Esophagus muscularis mucosa (tissue), 4 donors: ENCODE measurements around the gene ALG12. TPM values are rescaled to one million over a fixed set of nuclear protein-coding genes. Genes with fewer than 3 reads are reported as not detected.
"Not testable (repeated sequence)": the region's sequence is repeated elsewhere in the genome, so short reads cannot be mapped to it uniquely, and the experiment has no call there.

Source experiments
- DNase-seq: peaks from one replicate; pipeline ENCODE4 v3.0.0-alpha.2; 2017; ENCODE audit errors: extremely low spot score
- H3K27ac ChIP-seq, 4 donors: fragments of 200-600 bp; sonication (generic); replicated peaks in 1 of 4; 1 replicate in 3 of 4; 2 replicates in 1 of 4; pipeline ENCODE4 v1.5.1; 2016 to 2019; ENCODE audit warnings: mild to moderate bottlenecking in 1 of 4
- H3K27me3 ChIP-seq, 4 donors: fragments of 200-600 bp; sonication (generic); one replicate each; pipeline versions ENCODE4 v1.5.1 to v1.6.0; 2016 to 2019
- H3K36me3 ChIP-seq, 4 donors: fragments of 200-600 bp; sonication (generic); one replicate each; pipeline ENCODE4 v1.5.1; 2016 to 2019
- H3K4me1 ChIP-seq, 4 donors: fragments of 200-600 bp; sonication (generic); one replicate each; pipeline ENCODE4 v1.5.1; 2016 to 2019
- H3K4me3 ChIP-seq, 4 donors: fragments of 200-600 bp; sonication (generic); 1 replicate in 2 of 4; 2 replicates in 2 of 4; pipeline ENCODE4 v1.5.1; 2016 to 2019; ENCODE audit warnings: mild to moderate bottlenecking in 4 of 4, moderate library complexity in 1 of 4
- H3K9me3 ChIP-seq, 4 donors: fragments of 200-600 bp; sonication (generic); 1 replicate in 3 of 4; 2 replicates in 1 of 4; pipeline ENCODE4 v1.5.1; 2016 to 2019
- CTCF ChIP-seq, 3 experiments: fragments of 200-600 bp in 2 of 3; fragments of 450-650 bp in 1 of 3; sonication (generic) in 2 of 3; IDR thresholded peaks; one replicate each; pipeline ENCODE4 v1.5.1; 2017 to 2019; ENCODE audit warnings: antibody characterized with exemption in 3 of 3, mild to moderate bottlenecking in 2 of 3, moderate library complexity in 1 of 3
- EP300 ChIP-seq: sonication (generic); formaldehyde crosslinking; IDR thresholded peaks from one replicate; pipeline ENCODE4 v1.6.1; 2017; ENCODE audit warnings: antibody characterized with exemption
- POLR2A ChIP-seq: fragments of 450-650 bp; IDR thresholded peaks from one replicate; pipeline ENCODE4 v1.6.1; 2017; ENCODE audit warnings: antibody characterized with exemption, moderate library complexity, mild to moderate bottlenecking, low read depth
- POLR2AphosphoS5 ChIP-seq, 2 donors: sonication (generic); formaldehyde crosslinking; IDR thresholded peaks; one replicate each; pipeline ENCODE4 v1.6.1; 2017; ENCODE audit warnings: antibody characterized with exemption in 2 of 2
- WGBS: methylation state at CpG from one replicate; pipeline ENCODE4 v1.1.5; 2018; 5-methylcytosine and 5-hydroxymethylcytosine counted together
- intact Hi-C: fragments of 100-400 bp; cut with DNase I; formaldehyde crosslinking; loops from one replicate; pipeline ENCODE4 v1.15.1; 2023
- total RNA-seq, 4 donors: library from RNA; depleted of rRNA; stranded (reverse); fragments of >200 nt; gene quantifications; one replicate each; pipeline versions ENCODE4 v1.1.0 to v1.2.1, GENCODE V29; 2016

ALG12 gene
- total RNA-seq, 4 donors from 2014 or later: 17.7 to 28.0 (median 23.8) TPM

- no peaks in the 10 kb centered on the region for H3K27me3 ChIP-seq
- peak overlapping the region in 1 of 4 donors; percentile 55 for H3K27ac ChIP-seq
- H3K36me3 ChIP-seq: no peaks in the 10 kb centered on the region
- H3K9me3 ChIP-seq: no peaks in the 10 kb centered on the region
- intact Hi-C loops: no loop called here
- H3K4me1 ChIP-seq: peaks cover 26 to 32% (median 28%) of the 10 kb centered on the region in 4 donors
- H3K4me3 ChIP-seq: peak overlapping the region in 1 of 4 donors; percentile 3
- no peak for TF ChIP-seq POLR2A
- TF ChIP-seq EP300: no peak
- no peak for TF ChIP-seq CTCF (IDR thresholded peaks at IDR 0.05)
- no peak for TF ChIP-seq POLR2AphosphoS5 (IDR thresholded peaks at IDR 0.05)
- no peak for DNase-seq
- WGBS: 92% methylated on average over 20 of the region's 42 CpGs
Observed at GRCh38 chr22:49948958-49949913, 31.0 kb upstream of the ALG12 start.

- intact Hi-C loops: no loop called here
- Histone ChIP-seq H3K36me3 (no peaks in the 10 kb centered on the region), H3K4me3 (peak overlapping the region in 1 of 4 donors; percentile 3), H3K27ac (peak overlapping the region in 1 of 4 donors; percentile 55), H3K9me3 (no peaks in the 10 kb centered on the region), H3K27me3 (no peaks in the 10 kb centered on the region), H3K4me1 (peaks cover 17 to 23% (median 19%) of the 10 kb centered on the region in 4 donors)
- 87% methylated on average over 9 of the region's 23 CpGs for WGBS
- DNase-seq: no peak
- TF ChIP-seq EP300 (no peak), CTCF (IDR thresholded peaks at IDR 0.05) (no peak), POLR2A (no peak), POLR2AphosphoS5 (IDR thresholded peaks at IDR 0.05) (no peak)
Observed at GRCh38 chr22:49948116-49948957, 30.1 kb upstream of the ALG12 start.

- H3K4me1 ChIP-seq: peaks cover 6 to 14% (median 8%) of the 10 kb centered on the region in 4 donors
- no peak for DNase-seq
- H3K27me3 ChIP-seq: no peaks in the 10 kb centered on the region
- TF ChIP-seq CTCF (IDR thresholded peaks at IDR 0.05) (no peak), POLR2AphosphoS5 (IDR thresholded peaks at IDR 0.05) (no peak), EP300 (no peak), POLR2A (no peak)
- 86% methylated on average over 4 of the region's 6 CpGs for WGBS
- no peak overlapping the region for H3K4me3 ChIP-seq
- H3K9me3 ChIP-seq: no peaks in the 10 kb centered on the region
- no peak overlapping the region for H3K27ac ChIP-seq
- H3K36me3 ChIP-seq: no peaks in the 10 kb centered on the region
- intact Hi-C loops: no loop called here
Observed at GRCh38 chr22:49947296-49947622, 29.0 kb upstream of the ALG12 start.

GRCh38 chr22:49946612-49947295 lies 28.5 kb upstream of the ALG12 start:
- Histone ChIP-seq H3K27me3 (no peaks in the 10 kb centered on the region), H3K9me3 (no peaks in the 10 kb centered on the region), H3K36me3 (no peaks in the 10 kb centered on the region), H3K27ac (no peak overlapping the region), H3K4me3 (no peak overlapping the region), H3K4me1 (peaks cover 1 to 10% (median 3%) of the 10 kb centered on the region in 4 donors)
- TF ChIP-seq CTCF (IDR thresholded peaks at IDR 0.05) (no peak), POLR2AphosphoS5 (IDR thresholded peaks at IDR 0.05) (no peak), POLR2A (no peak), EP300 (no peak)
- intact Hi-C loops: no loop called here
- WGBS: 86% methylated on average over 14 of the region's 17 CpGs
- no peak for DNase-seq

GRCh38 chr22:49945042-49945794 lies 27.0 kb upstream of the ALG12 start:
- intact Hi-C loops: not testable (repeated sequence)

More at GRCh38 chr22:49945042-49945794, 27.0 kb upstream of the ALG12 start:
- not testable (repeated sequence) for H3K4me3 ChIP-seq, H3K27me3 ChIP-seq, H3K9me3 ChIP-seq, DNase-seq, H3K36me3 ChIP-seq, H3K4me1 ChIP-seq, H3K27ac ChIP-seq
- WGBS: 89% methylated on average over 15 of the region's 17 CpGs
